ENCODE data around the gene UBALD2. TPM values are rescaled to one million over a fixed set of nuclear protein-coding genes. Genes with fewer than 3 reads are reported as not detected.

The UBALD2 gene
- total and polyA plus RNA-seq, 2 of the 8 experiments (the other 6 are each of a cell fraction or from before 2014, with no cell fraction given): 17.8 to 22.6 TPM

- no peak overlapping the region for H2BK120ac ChIP-seq (replicated peaks; ENCODE audit: low read depth, low read length)
- no peak overlapping the region for H2BK15ac ChIP-seq (ENCODE audit: low read length)
- no peak overlapping the region for H2BK12ac ChIP-seq (ENCODE audit: low read depth, low read length)
- H2AK5ac ChIP-seq (ENCODE audit: low read depth, low read length): no peak overlapping the region
- FAIRE-seq: no peak
- no peak overlapping the region for H3K4ac ChIP-seq (replicated peaks; ENCODE audit: insufficient read length, low read depth, low read length)
- H3K23me2 ChIP-seq (ENCODE audit: low read depth, low read length): no peaks in the 10 kb centered on the region
- peaks cover 0 to 4% (median 0%) of the 10 kb centered on the region in 4 experiments; a peak in 1 of 8 replicates for H3K36me3 ChIP-seq (ENCODE audit: control insufficient read depth in 2 of 4, insufficient read depth in 4 of 4, low read length in 3 of 4)
- H3K79me1 ChIP-seq (ENCODE audit: low read depth, low read length): no peaks in the 10 kb centered on the region
- 88% methylated on average over 4 of the region's 4 CpGs; no CpG with 5 or more reads in 1 of the 2 experiments for WGBS, 2 experiments (ENCODE audit: extremely low coverage in 1 of 2, insufficient coverage in 1 of 2, insufficient read length in 1 of 2, insufficient replicate concordance in 2 of 2, low coverage in 1 of 2, low lambda C conversion rate in 2 of 2, missing lambda C conversion rate in 1 of 2)
- no peak overlapping the region for H4K91ac ChIP-seq (replicated peaks; ENCODE audit: insufficient read length, low read length)
- no peak overlapping the region for H3K23ac ChIP-seq (ENCODE audit: insufficient read length)
- no peak overlapping the region for H3K14ac ChIP-seq (ENCODE audit: insufficient read length)
- H4K20me1 ChIP-seq (replicated peaks in 1 of 2; ENCODE audit: control insufficient read depth in 1 of 2, insufficient read depth in 2 of 2, low read length in 2 of 2): peaks cover 0 to 5% of the 10 kb centered on the region in 2 experiments
- no peak overlapping the region for H3K18ac ChIP-seq (ENCODE audit: extremely low read depth, low read length)
- TF ChIP-seq POLR2A (IDR thresholded peaks at IDR 0.05; ENCODE audit: control extremely low read depth in 1 of 2, low read depth in 2 of 2, low read length in 2 of 2) (no peak), SUZ12 (IDR thresholded peaks at IDR 0.05; ENCODE audit: low read length) (no peak), CBX5 (IDR thresholded peaks at IDR 0.05; ENCODE audit: low read depth, low read length) (no peak)
- H3K79me2 ChIP-seq (ENCODE audit: control insufficient read depth in 1 of 2, insufficient read depth in 2 of 2, low read length in 2 of 2): no peaks in the 10 kb centered on the region
- H2AFZ ChIP-seq (ENCODE audit: low read length): no peak overlapping the region
- no peak overlapping the region for H3K9ac ChIP-seq (replicated peaks in 1 of 4; ENCODE audit: extremely low read depth in 1 of 4, low read depth in 3 of 4, low read length in 3 of 4)
- H3K9me3 ChIP-seq (ENCODE audit: insufficient read depth in 2 of 2, low read depth in 1 of 2, low read length in 1 of 2): no peaks in the 10 kb centered on the region
- no peak overlapping the region for H3K4me2 ChIP-seq (ENCODE audit: insufficient read depth in 1 of 2, low read depth in 2 of 2, low read length in 2 of 2)
- ChIA-PET CTCF (ENCODE audit: partially characterized antibody) (no interaction called here), POLR2A (ENCODE audit: partially characterized antibody) (no interaction called here)
- H4K5ac ChIP-seq (ENCODE audit: insufficient read length, low read depth, low read length): no peak overlapping the region
- no peak overlapping the region for H3K27ac ChIP-seq (ENCODE audit: low read depth, low read length)
- no peak for DNase-seq (ENCODE audit: low read depth in 1 of 2, low spot score in 2 of 2)
- H4K8ac ChIP-seq (ENCODE audit: extremely low read depth, insufficient read depth, low read length): peak overlapping the region; percentile 68; the same call in 1 of the 2 replicates
- no peaks in the 10 kb centered on the region for H3K4me1 ChIP-seq (replicated peaks in 1 of 4; ENCODE audit: control insufficient read depth in 3 of 4, insufficient read depth in 4 of 4, low read length in 3 of 4)
- H3K56ac ChIP-seq (replicated peaks; ENCODE audit: insufficient read length, low read depth, low read length): no peak overlapping the region
- no peak overlapping the region for H3K4me3 ChIP-seq (ENCODE audit: extremely low read depth in 1 of 4, insufficient read depth in 2 of 4, low read depth in 3 of 4, low read length in 4 of 4)
- no peak overlapping the region for H2BK5ac ChIP-seq (ENCODE audit: low read depth, low read length)
- H2BK20ac ChIP-seq (ENCODE audit: low read length): no peak overlapping the region
- H3K27me3 ChIP-seq (replicated peaks in 1 of 4; ENCODE audit: control insufficient read depth in 3 of 4, extremely low read depth in 1 of 4, insufficient read depth in 3 of 4, low read length in 3 of 4): no peaks in the 10 kb centered on the region
These were observed 27.4 kb downstream of the UBALD2 start for GRCh38 chr17:76292567-76292966.

Measured in H1 (cell line).